Subcutaneous adipose tissue (tissue), 4 donors: Measurements from ENCODE around the gene LSM8. TPM values are rescaled to one million over a fixed set of nuclear protein-coding genes. Genes with fewer than 3 reads are reported as not detected.

Experiments
- total RNA-seq, 4 donors: library from RNA; depleted of rRNA; stranded (reverse); fragments of >200 nt; gene quantifications; one replicate each; pipeline ENCODE4 v1.1.0, GENCODE V29; 2016
- TF ChIP-seq, protein P1 (sequence below): fragments of 450-650 bp; IDR thresholded peaks from one replicate; pipeline ENCODE4 v1.5.1; 2016; ENCODE audit warnings: low read depth, mild to moderate bottlenecking, control low read depth, antibody characterized with exemption, moderate library complexity

Gene LSM8
- total RNA-seq, 4 donors from 2014 or later, result 33.0 to 40.1 (median 38.4) TPM

DNA sequence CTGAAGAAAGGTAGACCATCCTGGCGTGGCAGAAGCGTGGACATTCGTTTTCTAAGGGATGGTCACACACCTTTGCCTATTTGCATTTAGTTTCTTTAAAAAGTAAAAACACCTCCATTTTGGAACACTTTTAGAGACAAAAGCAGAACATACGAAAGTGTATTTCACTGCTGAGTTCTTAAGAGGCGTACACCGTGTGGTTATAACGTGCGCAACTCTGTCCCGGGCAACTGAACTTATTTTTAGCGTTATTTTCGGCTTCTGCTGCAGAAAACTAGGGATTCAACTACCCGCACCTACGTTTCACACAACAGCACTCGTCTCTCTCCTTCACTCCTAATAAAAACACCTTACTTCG, 557 bp upstream of the LSM8 start:
- TF ChIP-seq, protein P1, sequence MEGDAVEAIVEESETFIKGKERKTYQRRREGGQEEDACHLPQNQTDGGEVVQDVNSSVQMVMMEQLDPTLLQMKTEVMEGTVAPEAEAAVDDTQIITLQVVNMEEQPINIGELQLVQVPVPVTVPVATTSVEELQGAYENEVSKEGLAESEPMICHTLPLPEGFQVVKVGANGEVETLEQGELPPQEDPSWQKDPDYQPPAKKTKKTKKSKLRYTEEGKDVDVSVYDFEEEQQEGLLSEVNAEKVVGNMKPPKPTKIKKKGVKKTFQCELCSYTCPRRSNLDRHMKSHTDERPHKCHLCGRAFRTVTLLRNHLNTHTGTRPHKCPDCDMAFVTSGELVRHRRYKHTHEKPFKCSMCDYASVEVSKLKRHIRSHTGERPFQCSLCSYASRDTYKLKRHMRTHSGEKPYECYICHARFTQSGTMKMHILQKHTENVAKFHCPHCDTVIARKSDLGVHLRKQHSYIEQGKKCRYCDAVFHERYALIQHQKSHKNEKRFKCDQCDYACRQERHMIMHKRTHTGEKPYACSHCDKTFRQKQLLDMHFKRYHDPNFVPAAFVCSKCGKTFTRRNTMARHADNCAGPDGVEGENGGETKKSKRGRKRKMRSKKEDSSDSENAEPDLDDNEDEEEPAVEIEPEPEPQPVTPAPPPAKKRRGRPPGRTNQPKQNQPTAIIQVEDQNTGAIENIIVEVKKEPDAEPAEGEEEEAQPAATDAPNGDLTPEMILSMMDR, result no peak

DNA sequence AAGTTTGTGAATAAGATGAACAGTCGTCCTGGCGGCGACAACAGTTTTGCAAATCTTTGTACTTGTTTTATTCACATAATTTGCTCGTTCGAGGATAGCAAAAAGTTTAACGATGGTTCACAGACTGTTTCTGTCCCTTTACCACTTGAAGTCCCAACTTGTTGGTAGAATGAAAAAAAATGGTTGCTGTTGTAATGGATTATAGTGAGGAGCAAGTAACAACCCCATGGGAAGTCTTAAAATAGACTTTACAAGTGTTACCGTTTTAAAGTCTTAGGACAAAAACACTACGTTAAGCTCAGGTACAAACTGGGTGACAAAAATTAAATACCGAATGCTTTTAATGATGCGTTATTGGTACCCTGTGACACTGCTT, 589 bp downstream of the LSM8 start:
- TF ChIP-seq, protein P1, result no peak

DNA sequence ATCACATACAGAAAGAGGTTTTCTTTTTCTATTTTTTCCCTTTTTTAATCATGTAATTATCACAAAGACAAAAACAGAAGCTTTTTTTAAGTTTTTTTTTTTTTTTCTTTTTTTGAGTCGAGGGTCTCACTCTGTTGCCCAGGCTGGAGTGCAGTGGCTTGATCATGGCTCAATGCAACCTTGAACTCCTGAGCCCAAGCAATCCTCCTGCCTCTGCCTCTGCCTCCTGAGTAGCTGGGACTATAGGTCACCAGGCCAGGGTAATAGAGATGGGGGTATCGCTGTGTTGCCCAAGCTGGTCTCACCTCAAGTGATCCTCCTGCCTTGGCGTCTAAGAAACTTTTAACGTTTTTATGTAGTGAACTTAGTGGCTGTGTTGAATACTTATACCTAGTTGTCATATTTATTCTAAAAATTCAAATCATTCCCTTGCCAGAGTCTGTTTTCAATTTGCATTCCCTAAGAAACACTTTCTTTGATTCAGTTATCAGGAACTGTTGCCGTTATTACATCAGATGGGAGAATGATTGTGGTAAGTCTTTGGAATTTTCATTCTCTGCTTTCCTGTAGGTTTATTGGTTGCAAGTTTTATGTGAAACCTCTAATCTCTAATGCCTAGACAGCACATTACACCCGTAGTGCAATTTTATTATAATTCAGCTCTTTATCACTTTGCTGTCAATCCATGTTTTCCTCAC, 1.3 kb downstream of the LSM8 start:
- TF ChIP-seq, protein P1, result no peak

DNA sequence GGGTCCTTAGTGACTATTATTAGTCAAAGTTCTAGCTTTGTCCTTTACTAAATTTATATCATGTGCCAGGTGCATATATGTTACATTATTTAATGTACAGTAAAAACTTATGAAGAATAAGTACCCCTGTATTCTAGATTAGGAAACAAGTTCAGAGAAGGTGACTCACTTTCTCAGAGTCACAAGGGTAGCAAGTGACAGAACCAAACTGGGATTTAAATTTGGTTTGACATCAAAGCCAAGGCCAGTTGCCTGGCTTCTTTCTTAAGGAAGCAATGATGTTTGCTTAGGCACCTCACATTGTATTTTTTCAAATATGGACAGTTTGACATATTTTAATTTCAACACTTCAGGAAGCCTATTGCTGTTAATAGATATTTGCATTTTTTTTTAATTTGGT, 2.5 kb downstream of the LSM8 start:
- TF ChIP-seq, protein P1, result no peak

DNA sequence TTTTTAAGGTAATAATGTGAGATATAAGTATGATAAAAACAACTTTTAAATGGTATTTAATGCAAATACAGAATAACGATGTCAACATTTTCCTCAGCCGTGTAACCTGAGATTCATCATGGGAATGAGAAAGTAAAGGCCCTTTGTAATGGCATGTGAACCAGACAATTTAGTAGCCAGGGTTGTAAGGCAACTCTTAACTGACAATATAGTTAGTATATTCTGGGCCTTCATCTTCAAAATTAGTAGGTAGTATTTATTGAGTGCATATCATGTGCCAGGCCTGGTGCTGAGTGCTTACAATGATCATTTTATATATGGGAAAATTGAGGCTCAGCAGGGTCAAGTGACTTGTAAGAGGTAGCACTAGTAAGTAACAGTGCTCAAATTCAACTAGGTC, 10.6 kb downstream of the LSM8 start:
- TF ChIP-seq, protein P1, result no peak

DNA sequence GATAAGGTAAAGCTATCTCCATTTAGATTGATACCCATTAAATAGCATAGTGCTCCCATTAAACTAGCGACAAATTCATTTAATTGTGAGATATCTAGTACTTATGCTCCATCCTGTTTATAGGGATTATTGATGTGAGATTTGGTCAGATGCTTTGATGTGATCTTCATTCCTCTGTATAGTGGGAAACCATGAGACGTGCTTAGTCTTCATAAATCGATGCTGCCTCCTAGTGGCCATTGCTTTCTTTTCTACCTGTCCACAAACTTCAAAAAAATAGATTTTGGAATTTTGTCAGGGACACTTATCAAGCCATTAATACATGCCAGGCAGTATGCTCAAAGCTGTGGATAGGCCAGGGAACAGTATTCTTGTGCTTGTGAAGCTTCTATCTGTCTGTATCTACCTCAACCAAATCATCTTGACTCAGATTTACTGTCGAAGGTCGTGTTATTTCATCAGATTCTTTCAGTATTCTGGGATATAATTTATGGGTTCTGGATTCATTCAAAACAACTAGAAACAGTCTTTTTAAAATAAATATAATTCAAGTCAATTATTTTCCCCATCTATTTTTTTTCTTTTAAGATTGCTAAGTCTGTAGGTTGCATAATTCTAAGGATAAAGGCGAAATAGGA, 12.0 kb downstream of the LSM8 start:
- TF ChIP-seq, protein P1, result no peak

DNA sequence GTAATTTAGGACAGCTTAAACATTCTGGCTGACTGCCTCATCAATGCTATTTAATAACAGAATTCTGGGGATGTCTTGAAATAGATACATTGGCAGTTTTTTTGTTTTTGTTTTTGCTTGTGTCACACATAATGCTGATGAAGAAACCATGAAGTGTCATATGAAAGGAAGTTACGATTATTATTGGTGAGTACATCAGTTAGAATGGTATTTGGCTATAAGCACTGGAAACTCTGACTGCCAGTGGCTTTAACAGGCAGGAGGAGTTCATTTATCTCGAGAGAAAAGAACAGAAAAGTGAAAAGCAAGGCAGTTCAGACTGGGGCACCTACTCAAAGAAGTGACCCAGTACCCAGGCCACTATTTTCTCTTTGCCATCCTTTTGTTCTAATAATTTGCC, 18.1 kb downstream of the LSM8 start:
- TF ChIP-seq, protein P1, result no peak
